HepG2 (cell line): Measurements from ENCODE around the gene FNDC8. TPM values are rescaled to one million over a fixed set of nuclear protein-coding genes. Genes with fewer than 3 reads are reported as not detected.

Experiments used
- ATAC-seq: fragments of 200-7000 bp; cut with Tn5 transposase; 3 replicates; pipeline ENCODE4 v1.9.1; 2020; ENCODE audit warnings: mild to moderate bottlenecking, moderate library complexity
- BruUV-seq: library from RNA; stranded (reverse); fragments of 400-500 nt; replicated peaks from 2 replicates; lab custom pipeline; 2021; lab: Mats Ljungman, UMichigan
- CTCF ChIA-PET: fragments of 300-600 bp; formaldehyde crosslinking; extraction: SDS; loops from one replicate; lab custom pipeline; 2021; ENCODE audit warnings: low total read pairs, inconsistent platforms, low intra/inter-chr PET ratio; lab: Yijun Ruan, JAX
- POLR2A ChIA-PET: fragments of 350-600 bp; sonication (Branson Sonifier 250); formaldehyde crosslinking; loops from one replicate; lab custom pipeline; 2020; ENCODE audit warnings: antibody characterized with exemption, inconsistent platforms; lab: Yijun Ruan, JAX
- DNase-seq: peaks from one replicate; pipeline ENCODE4 v3.0.0-alpha.2; 2015; ENCODE audit warnings: low spot score
- FAIRE-seq: peaks from 3 replicates; lab custom pipeline; 2011; peaks lifted over from hg19 to GRCh38; lab: Jason Lieb, UNC
- H2AFZ ChIP-seq: one replicate; pipeline ENCODE4 v1.6.1; 2011; ENCODE audit warnings: low read length, inconsistent platforms
- H3K27ac ChIP-seq: fragments of 300-600 bp; 3 replicates; pipeline ENCODE4 v1.8.0; 2011; ENCODE audit warnings: mixed run types, mild to moderate bottlenecking, mixed read lengths, low read length, inconsistent platforms; ENCODE audit not compliant: insufficient read depth; ENCODE audit errors: extremely low read length
- H3K27me3 ChIP-seq, 2 experiments: fragments of 200-600 bp in 1 of 2; 2 replicates in 1 of 2; 3 replicates in 1 of 2; pipeline versions ENCODE4 v1.6.0 to v1.8.0; 2011; ENCODE audit warnings: low read length in 2 of 2, mild to moderate bottlenecking in 2 of 2, moderate library complexity in 2 of 2, inconsistent platforms in 1 of 2; ENCODE audit not compliant: insufficient read depth in 2 of 2, control insufficient read depth in 1 of 2
- H3K36me3 ChIP-seq, 2 experiments: fragments of 200-600 bp in 1 of 2; replicated peaks in 1 of 2; 2 replicates in 1 of 2; 3 replicates in 1 of 2; pipeline versions ENCODE4 v1.5.1 to v1.8.0; 2011; ENCODE audit warnings: low read length in 2 of 2, inconsistent platforms in 1 of 2; ENCODE audit not compliant: insufficient read depth in 2 of 2, control insufficient read depth in 1 of 2
- H3K4me1 ChIP-seq: 2 replicates; pipeline ENCODE4 v1.5.1; 2012; ENCODE audit warnings: low read length, inconsistent platforms; ENCODE audit not compliant: insufficient read depth
- H3K4me2 ChIP-seq: 2 replicates; pipeline ENCODE4 v1.6.0; 2011; ENCODE audit warnings: low read depth, low read length, inconsistent platforms
- H3K4me3 ChIP-seq, 3 experiments: fragments of 200-600 bp in 1 of 3; sonication (generic), shearing (Covaris generic) in 1 of 3; replicated peaks in 1 of 3; 2 replicates each; pipeline ENCODE4 v1.5.1; 2011 to 2016; ENCODE audit warnings: low read length in 3 of 3, inconsistent platforms in 2 of 3, low read depth in 2 of 3, mild to moderate bottlenecking in 2 of 3, control low read depth in 1 of 3, mixed read lengths in 1 of 3; ENCODE audit not compliant: insufficient read depth in 1 of 3
- H3K79me2 ChIP-seq: one replicate; pipeline ENCODE4 v1.6.1; 2011; ENCODE audit warnings: low read length, inconsistent platforms; ENCODE audit not compliant: insufficient read depth
- H3K9ac ChIP-seq: 2 replicates; pipeline ENCODE4 v1.6.0; 2011; ENCODE audit warnings: mild to moderate bottlenecking, low read depth, low read length, inconsistent platforms; ENCODE audit not compliant: insufficient read depth
- H3K9me3 ChIP-seq: 2 replicates; pipeline ENCODE4 v1.5.1; 2012; ENCODE audit warnings: mild to moderate bottlenecking, low read length
- H4K20me1 ChIP-seq: 2 replicates; pipeline ENCODE4 v1.6.0; 2011; ENCODE audit warnings: inconsistent platforms, mild to moderate bottlenecking, low read length, moderate library complexity; ENCODE audit not compliant: insufficient read depth
- POLR2AphosphoS5 ChIP-seq: IDR thresholded peaks from 2 replicates; pipeline ENCODE4 v1.6.1; 2012; ENCODE audit warnings: low read depth, low read length
- POLR2G ChIP-seq: fragments of 200-400 bp; formaldehyde crosslinking; IDR thresholded peaks from 2 replicates; pipeline ENCODE4 v1.6.1; 2018; ENCODE audit warnings: mild to moderate bottlenecking, low read depth, low read length, moderate library complexity
- RBM22 ChIP-seq: fragments of 200-400 bp; formaldehyde crosslinking; optimal IDR thresholded peaks from 2 replicates; pipeline ENCODE3; 2017; ENCODE audit warnings: mild to moderate bottlenecking, low read length, moderate library complexity
- ZNF563 ChIP-seq: sonication (generic); formaldehyde crosslinking; IDR thresholded peaks from 2 replicates; pipeline ENCODE4 v1.8.0; 2022; ENCODE audit warnings: mild to moderate bottlenecking, moderate library complexity, missing genetic modification reagents
- ZNF782 ChIP-seq: sonication (generic); formaldehyde crosslinking; IDR thresholded peaks from 2 replicates; pipeline ENCODE4 v1.4.0; 2020; ENCODE audit warnings: missing genetic modification reagents, mild to moderate bottlenecking, borderline replicate concordance
- WGBS: methylation state at CpG from one replicate; pipeline ENCODE4 v1.1.6; 2017; ENCODE audit warnings: low lambda C conversion rate; 5-methylcytosine and 5-hydroxymethylcytosine counted together
- in situ Hi-C: cut with HindIII; loops from 2 replicates; pipeline ENCODE4 v1.10.0; 2017; ENCODE audit warnings: low pct_unique_long_range_greater_than_20kb; ENCODE audit not compliant: extremely low pct_ligation_motif_present
- intact Hi-C: fragments of 100-400 bp; cut with micrococcal nuclease; formaldehyde crosslinking; loops from one replicate; pipeline ENCODE4 v1.10.0; 2022; ENCODE audit not compliant: unreplicated experiment
- polyA plus RNA-seq, 8 experiments: library from polyadenylated mRNA; depleted of rRNA in 3 of 8; stranded (reverse) in 7 of 8; unstranded in 1 of 8; fragments of >200 nt; fragmentation: Illumina TruSeq in 4 of 8; extraction: Trizol in 4 of 8; gene quantifications; 2 replicates each; pipeline versions ENCODE4 v1.2.1 to v1.2.3, GENCODE V29; 2011 to 2016; ENCODE audit warnings: low read depth in 4 of 8, missing spikeins in 1 of 8, mixed read lengths in 1 of 8; ENCODE audit not compliant: insufficient read depth in 1 of 8
- total RNA-seq, 5 experiments: library from RNA; depleted of rRNA; stranded (reverse); fragments of >200 nt; fragmentation: Illumina TruSeq; extraction: Trizol; gene quantifications; 2 replicates each; pipeline ENCODE4 v1.2.3, GENCODE V29; 2016; ENCODE audit warnings: low read depth in 1 of 5

Gene FNDC8
- total and polyA plus RNA-seq, 2 of the 13 experiments (the other 11 are each of a cell fraction or from before 2014, with no cell fraction given): not detected

GRCh38 chr17:35129154-35129972 is 7.9 kb downstream of the FNDC8 start:
- no peak for DNase-seq
- Histone ChIP-seq H3K9ac (no peak overlapping the region), H3K36me3 (peaks cover 8 to 29% of the 10 kb centered on the region in 2 experiments), H3K79me2 (no peaks in the 10 kb centered on the region), H3K4me3 (no peak overlapping the region), H3K4me1 (no peaks in the 10 kb centered on the region), H3K9me3 (no peaks in the 10 kb centered on the region), H2AFZ (no peak overlapping the region), H3K27ac (no peak overlapping the region), H3K4me2 (no peak overlapping the region), H4K20me1 (no peaks in the 10 kb centered on the region), H3K27me3 (no peaks in the 10 kb centered on the region)
- in situ Hi-C loops (loop anchor here (10.0 kb wide), 1 partner anchor 705 kb away; no protein-coding TSS in a partner anchor), intact Hi-C loops (no loop called here)
- BruUV-seq: no TSS peak
- ChIA-PET POLR2A (interaction anchor here (1.3 kb wide), 1 partner anchor 148 kb away, joined by 3 read pairs; no protein-coding TSS in a partner anchor), CTCF (no interaction called here)
- 92% methylated on average over 9 of the region's 11 CpGs for WGBS
- FAIRE-seq: no peak
- TF ChIP-seq RBM22: peak; percentile 10
- TF ChIP-seq POLR2AphosphoS5: peak; percentile 16; the same call in 1 of the 2 replicates
- no peak for TF ChIP-seq ZNF563 (CRISPR knock-in tag)
- ATAC-seq: no peak

GRCh38 chr17:35129973-35130351 is 8.5 kb downstream of the FNDC8 start:
- no peak for DNase-seq
- H3K9me3 ChIP-seq: no peaks in the 10 kb centered on the region
- no TSS peak for BruUV-seq
- no peak overlapping the region for H3K27ac ChIP-seq
- intact Hi-C loops: no loop called here
- H4K20me1 ChIP-seq: no peaks in the 10 kb centered on the region
- ChIA-PET POLR2A (interaction anchor here (1.4 kb wide), 1 partner anchor 17 kb away, joined by 4 read pairs; the partner anchor contains the start of gene UNC45B), CTCF (no interaction called here)
- ATAC-seq: no peak
- 0 out of 2 replicates have a peak, but pooled peaks have one; percentile 17 for TF ChIP-seq POLR2G
- TF ChIP-seq ZNF782 (CRISPR knock-in tag): no peak
- in situ Hi-C loops: loop anchor here (10.0 kb wide), 1 partner anchor 705 kb away; no protein-coding TSS in a partner anchor
- peaks cover 9 to 35% of the 10 kb centered on the region in 2 experiments for H3K36me3 ChIP-seq
- H3K9ac ChIP-seq: no peak overlapping the region
- no peaks in the 10 kb centered on the region for H3K27me3 ChIP-seq
- no peak overlapping the region for H3K4me2 ChIP-seq
- 93% methylated on average over 5 of the region's 5 CpGs for WGBS
- no peaks in the 10 kb centered on the region for H3K79me2 ChIP-seq
- no peak for FAIRE-seq
- no peak overlapping the region for H3K4me3 ChIP-seq
- H3K4me1 ChIP-seq: no peaks in the 10 kb centered on the region
- no peak overlapping the region for H2AFZ ChIP-seq
